ENCODE measurements around the gene PRMT7.

PRMT7 gene

GRCh38 chr16:68310774-68311511, at the start of gene PRMT7, which contains the start of gene SLC7A6OS:
Gene PRMT7, plus strand, starts transcription at chr16:68311019. Its CDS starts 4,961 bp downstream, at chr16:68315980.
Gene SLC7A6OS, minus strand, starts transcription at chr16:68310946. Its CDS starts 20 bp downstream, at chr16:68310926.
- DNase-seq (ENCODE audit: low spot score): peak; percentile 98

- no peak for DNase-seq (ENCODE audit: low spot score)
These were observed 47.2 kb upstream of the PRMT7 start for GRCh38 chr16:68263559-68264127.

- peak; percentile 92 for DNase-seq (ENCODE audit: low spot score)
These were observed 46.4 kb upstream of the PRMT7 start, which contains the start of gene SLC7A6 for GRCh38 chr16:68264128-68265077. Gene SLC7A6, plus strand, starts transcription at chr16:68264526. Its CDS starts 10,201 bp downstream, at chr16:68274727.

GRCh38 chr16:68265078-68265920, 45.5 kb upstream of the PRMT7 start:
- DNase-seq (ENCODE audit: low spot score): peak; percentile 81

GRCh38 chr16:68267612-68268405, 43.0 kb upstream of the PRMT7 start:
- no peak for DNase-seq (ENCODE audit: low spot score)

GRCh38 chr16:68269793-68270192, 41.0 kb upstream of the PRMT7 start:
- DNase-seq (ENCODE audit: low spot score): no peak

- no peak for DNase-seq (ENCODE audit: low spot score)
These were observed 40.5 kb upstream of the PRMT7 start for GRCh38 chr16:68270353-68270752.

GRCh38 chr16:68272507-68273209, 38.2 kb upstream of the PRMT7 start:
- DNase-seq (ENCODE audit: low spot score): no peak

- DNase-seq (ENCODE audit: low spot score): no peak
These were observed 37.4 kb upstream of the PRMT7 start for GRCh38 chr16:68273459-68273858.

GRCh38 chr16:68273896-68274295, 36.9 kb upstream of the PRMT7 start:
- no peak for DNase-seq (ENCODE audit: low spot score)

GRCh38 chr16:68274441-68274840, 36.4 kb upstream of the PRMT7 start:
- no peak for DNase-seq (ENCODE audit: low spot score)

GRCh38 chr16:68275611-68276191, 35.1 kb upstream of the PRMT7 start:
- no peak for DNase-seq (ENCODE audit: low spot score)

GRCh38 chr16:68276223-68276622, 34.6 kb upstream of the PRMT7 start:
- no peak for DNase-seq (ENCODE audit: low spot score)

GRCh38 chr16:68279726-68280558, 30.9 kb upstream of the PRMT7 start:
- no peak for DNase-seq (ENCODE audit: low spot score)

GRCh38 chr16:68281368-68282063, 29.3 kb upstream of the PRMT7 start:
- DNase-seq (ENCODE audit: low spot score): no peak

- DNase-seq (ENCODE audit: low spot score): no peak
These were observed 28.8 kb upstream of the PRMT7 start for GRCh38 chr16:68282064-68282452.

- DNase-seq (ENCODE audit: low spot score): no peak
These were observed 27.5 kb upstream of the PRMT7 start for GRCh38 chr16:68283346-68283745.

Data from GM03348 (cell line).